ENCODE results near the gene MCC. TPM values are rescaled to one million over a fixed set of nuclear protein-coding genes. Genes with fewer than 3 reads are reported as not detected.

Gene MCC
- total and polyA plus RNA-seq, 4 donors: 4.5 to 20.0 (median 9.7) TPM

DNA sequence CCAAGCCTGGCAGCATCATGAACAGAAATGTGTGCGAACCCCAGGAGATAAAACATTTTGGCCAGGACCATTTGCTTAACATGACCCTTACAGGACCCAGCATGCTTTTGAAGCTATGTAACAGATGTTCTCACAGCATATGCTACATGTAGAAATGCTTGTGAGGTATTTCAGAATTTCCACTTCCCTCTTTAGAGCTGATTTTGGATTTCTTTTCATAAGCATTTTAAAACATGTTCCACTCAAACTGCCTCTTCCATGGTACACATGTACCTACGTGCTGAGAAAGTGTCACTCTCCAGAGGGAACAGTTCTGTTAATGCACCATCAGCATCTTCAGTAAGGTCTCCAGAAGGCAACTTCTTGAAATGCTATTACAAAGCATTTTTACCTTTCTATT, 37.8 kb downstream of the MCC start:
- Histone ChIP-seq H3K36me3 (ENCODE audit: control insufficient read depth in 1 of 2, insufficient read depth in 2 of 2, low read length in 1 of 2) (no peaks in the 10 kb centered on the region), H3K9me3 (ENCODE audit: control insufficient read depth, low read length) (no peaks in the 10 kb centered on the region), H3K27ac (ENCODE audit: low read depth in 1 of 2, low read length in 2 of 2) (no peak overlapping the region), H3K4me3 (ENCODE audit: low read length in 2 of 2) (no peak overlapping the region), H3K27me3 (ENCODE audit: control insufficient read depth in 1 of 2, insufficient read depth in 2 of 2, low read length in 1 of 2) (no peaks in the 10 kb centered on the region), H3K4me1 (ENCODE audit: control insufficient read depth in 1 of 2, insufficient read depth in 2 of 2, low read length in 2 of 2) (no peaks in the 10 kb centered on the region)
- DNase-seq (no peak), ATAC-seq (ENCODE audit: low FRiP score) (no peak)
- intact Hi-C loops (cut with DNase I): no loop called here
- WGBS, 2 donors: 69 to 71% methylated on average over 2 of the region's 2 CpGs

GRCh38 chr5:113448252-113448651, 40.0 kb downstream of the MCC start:
- ATAC-seq (ENCODE audit: low FRiP score): no peak
- WGBS, 2 donors: 14 to 16% methylated on average over 3 of the region's 3 CpGs

DNA sequence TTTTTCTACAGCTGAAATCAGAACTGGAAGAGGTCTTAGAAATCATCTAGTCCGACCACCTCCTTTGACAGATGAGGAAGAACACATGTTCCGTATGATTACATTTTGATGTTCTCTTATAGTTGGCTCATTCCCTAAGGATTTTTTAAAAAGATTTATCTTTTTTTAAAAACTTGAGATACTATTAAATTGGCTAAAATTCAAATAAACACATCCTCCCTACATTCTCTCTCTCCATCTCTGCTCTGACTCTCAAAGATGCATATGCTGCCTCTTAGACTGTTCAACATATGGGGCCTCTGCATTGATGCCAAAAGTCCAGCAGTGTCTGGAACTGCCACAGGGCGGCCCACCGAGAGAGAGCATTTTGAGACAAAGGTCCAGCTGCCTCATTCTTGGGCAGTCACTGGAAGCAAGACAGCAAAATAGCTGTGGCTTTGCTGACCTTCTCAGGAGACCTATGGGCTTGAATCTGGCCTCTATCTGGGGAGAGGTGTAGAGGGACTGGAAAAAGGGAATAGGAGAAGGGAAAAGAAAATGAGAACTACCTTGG, 40.7 kb downstream of the MCC start:
- Histone ChIP-seq H3K27ac (ENCODE audit: low read depth in 1 of 2, low read length in 2 of 2) (no peak overlapping the region), H3K4me1 (ENCODE audit: control insufficient read depth in 1 of 2, insufficient read depth in 2 of 2, low read length in 2 of 2) (no peaks in the 10 kb centered on the region), H3K9me3 (ENCODE audit: control insufficient read depth, low read length) (no peaks in the 10 kb centered on the region), H3K27me3 (ENCODE audit: control insufficient read depth in 1 of 2, insufficient read depth in 2 of 2, low read length in 1 of 2) (no peaks in the 10 kb centered on the region), H3K4me3 (ENCODE audit: low read length in 2 of 2) (no peak overlapping the region), H3K36me3 (ENCODE audit: control insufficient read depth in 1 of 2, insufficient read depth in 2 of 2, low read length in 1 of 2) (no peaks in the 10 kb centered on the region)
- WGBS, 2 donors: 66 to 72% methylated on average over 4 of the region's 4 CpGs
- no peak for DNase-seq
- intact Hi-C loops (cut with DNase I): no loop called here
- no peak for ATAC-seq (ENCODE audit: low FRiP score)

More at GRCh38 chr5:113448252-113448651, 40.0 kb downstream of the MCC start:
- Histone ChIP-seq H3K4me3 (ENCODE audit: low read length in 2 of 2) (no peak overlapping the region), H3K27ac (ENCODE audit: low read depth in 1 of 2, low read length in 2 of 2) (no peak overlapping the region), H3K4me1 (ENCODE audit: control insufficient read depth in 1 of 2, insufficient read depth in 2 of 2, low read length in 2 of 2) (no peaks in the 10 kb centered on the region), H3K9me3 (ENCODE audit: control insufficient read depth, low read length) (no peaks in the 10 kb centered on the region), H3K27me3 (ENCODE audit: control insufficient read depth in 1 of 2, insufficient read depth in 2 of 2, low read length in 1 of 2) (no peaks in the 10 kb centered on the region), H3K36me3 (ENCODE audit: control insufficient read depth in 1 of 2, insufficient read depth in 2 of 2, low read length in 1 of 2) (no peaks in the 10 kb centered on the region)
- no peak for DNase-seq
- intact Hi-C loops (cut with DNase I): no loop called here

GRCh38 chr5:113446358-113446927, 41.8 kb downstream of the MCC start:
- 61 to 63% methylated on average over 2 of the region's 2 CpGs for WGBS, 2 donors
- Histone ChIP-seq H3K27me3 (ENCODE audit: control insufficient read depth in 1 of 2, insufficient read depth in 2 of 2, low read length in 1 of 2) (no peaks in the 10 kb centered on the region), H3K4me3 (ENCODE audit: low read length in 2 of 2) (no peak overlapping the region), H3K27ac (ENCODE audit: low read depth in 1 of 2, low read length in 2 of 2) (no peak overlapping the region), H3K36me3 (ENCODE audit: control insufficient read depth in 1 of 2, insufficient read depth in 2 of 2, low read length in 1 of 2) (no peaks in the 10 kb centered on the region), H3K9me3 (ENCODE audit: control insufficient read depth, low read length) (no peaks in the 10 kb centered on the region), H3K4me1 (ENCODE audit: control insufficient read depth in 1 of 2, insufficient read depth in 2 of 2, low read length in 2 of 2) (no peaks in the 10 kb centered on the region)
- intact Hi-C loops (cut with DNase I): no loop called here
- ATAC-seq (ENCODE audit: low FRiP score) (no peak), DNase-seq (no peak)

- no peaks in the 10 kb centered on the region for H3K9me3 ChIP-seq (ENCODE audit: control insufficient read depth, low read length)
- H3K27ac ChIP-seq (ENCODE audit: low read depth in 1 of 2, low read length in 2 of 2): no peak overlapping the region
- DNase-seq (no peak), ATAC-seq (ENCODE audit: low FRiP score) (no peak)
- H3K4me3 ChIP-seq (ENCODE audit: low read length in 2 of 2): no peak overlapping the region
- 58 to 85% methylated on average over 1 of the region's 1 CpG for WGBS, 2 donors
- intact Hi-C loops (cut with DNase I): no loop called here
- no peaks in the 10 kb centered on the region for H3K27me3 ChIP-seq (ENCODE audit: control insufficient read depth in 1 of 2, insufficient read depth in 2 of 2, low read length in 1 of 2)
- no peaks in the 10 kb centered on the region for H3K36me3 ChIP-seq (ENCODE audit: control insufficient read depth in 1 of 2, insufficient read depth in 2 of 2, low read length in 1 of 2)
- no peaks in the 10 kb centered on the region for H3K4me1 ChIP-seq (ENCODE audit: control insufficient read depth in 1 of 2, insufficient read depth in 2 of 2, low read length in 2 of 2)
Observed at GRCh38 chr5:113437111-113437510, 51.1 kb downstream of the MCC start.

DNA sequence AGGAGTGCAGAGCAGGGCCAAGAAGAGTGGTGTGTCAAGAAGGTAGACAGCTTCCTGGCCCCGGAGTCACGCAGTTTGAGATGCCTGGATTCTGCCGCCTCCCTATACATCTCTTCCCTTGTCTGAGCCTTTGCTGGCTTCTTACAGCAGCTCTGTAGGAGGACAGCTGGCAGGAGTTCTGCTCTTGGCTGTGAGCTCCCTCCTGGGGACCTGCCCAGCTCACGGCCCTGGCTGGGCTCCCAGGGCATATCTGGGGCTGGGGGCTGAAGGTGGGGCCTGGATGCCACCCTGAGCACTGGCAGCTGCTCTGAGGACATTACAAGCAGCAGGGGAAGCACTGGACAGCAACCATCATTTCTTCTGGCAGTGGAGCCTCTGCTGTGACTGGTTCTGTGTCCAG, 52.7 kb downstream of the MCC start:
- Histone ChIP-seq H3K27ac (ENCODE audit: low read depth in 1 of 2, low read length in 2 of 2) (no peak overlapping the region), H3K36me3 (ENCODE audit: control insufficient read depth in 1 of 2, insufficient read depth in 2 of 2, low read length in 1 of 2) (no peaks in the 10 kb centered on the region), H3K4me3 (ENCODE audit: low read length in 2 of 2) (no peak overlapping the region), H3K27me3 (ENCODE audit: control insufficient read depth in 1 of 2, insufficient read depth in 2 of 2, low read length in 1 of 2) (no peaks in the 10 kb centered on the region), H3K9me3 (ENCODE audit: control insufficient read depth, low read length) (no peaks in the 10 kb centered on the region), H3K4me1 (ENCODE audit: control insufficient read depth in 1 of 2, insufficient read depth in 2 of 2, low read length in 2 of 2) (no peaks in the 10 kb centered on the region)
- DNase-seq: no peak
- WGBS, 2 donors: 13 to 19% methylated on average over 4 of the region's 4 CpGs
- intact Hi-C loops (cut with DNase I): no loop called here
- no peak for ATAC-seq (ENCODE audit: low FRiP score)

DNA sequence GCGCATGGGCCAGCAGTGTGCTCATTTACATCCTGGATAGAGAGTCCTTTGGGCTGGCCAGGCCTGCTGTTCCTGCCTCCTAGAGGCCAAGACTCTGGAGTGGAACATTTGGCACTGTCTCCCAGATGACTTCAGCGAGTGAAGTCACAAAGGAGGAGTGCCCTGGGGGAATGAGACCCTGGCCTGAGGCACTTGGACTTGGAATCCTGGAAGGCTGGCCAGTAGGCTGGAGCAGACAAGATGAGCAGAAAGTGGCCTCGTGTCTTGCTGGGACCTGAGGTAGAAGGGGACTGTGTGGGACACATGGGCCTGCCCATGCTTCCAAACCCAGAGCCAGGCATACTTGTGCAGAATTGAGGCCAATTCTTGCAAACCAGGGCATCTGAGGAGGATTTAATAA, 53.4 kb downstream of the MCC start, which contains the start of gene TSSK1B:
Gene TSSK1B (minus strand): TSS at position 101 of the 400 bp plus-strand sequence. CDS start 150 bp downstream, outside the sequence.
- H3K4me1 ChIP-seq (ENCODE audit: control insufficient read depth in 1 of 2, insufficient read depth in 2 of 2, low read length in 2 of 2): no peaks in the 10 kb centered on the region
- ATAC-seq (ENCODE audit: low FRiP score): no peak
- H3K27me3 ChIP-seq (ENCODE audit: control insufficient read depth in 1 of 2, insufficient read depth in 2 of 2, low read length in 1 of 2): no peaks in the 10 kb centered on the region
- H3K27ac ChIP-seq (ENCODE audit: low read depth in 1 of 2, low read length in 2 of 2): no peak within 1 kb of the TSS
- intact Hi-C loops (cut with DNase I): no loop called here
- H3K9me3 ChIP-seq (ENCODE audit: control insufficient read depth, low read length): no peaks in the 10 kb centered on the region
- no peak for DNase-seq
- H3K36me3 ChIP-seq (ENCODE audit: control insufficient read depth in 1 of 2, insufficient read depth in 2 of 2, low read length in 1 of 2): no peaks in the 10 kb centered on the region
- 30 to 36% methylated on average over 3 of the region's 3 CpGs for WGBS, 2 donors
- no peak within 1 kb of the TSS for H3K4me3 ChIP-seq (ENCODE audit: low read length in 2 of 2)

- Histone ChIP-seq H3K27me3 (ENCODE audit: control insufficient read depth in 1 of 2, insufficient read depth in 2 of 2, low read length in 1 of 2) (no peaks in the 10 kb centered on the region), H3K27ac (ENCODE audit: low read depth in 1 of 2, low read length in 2 of 2) (no peak overlapping the region), H3K4me3 (ENCODE audit: low read length in 2 of 2) (no peak overlapping the region), H3K4me1 (ENCODE audit: control insufficient read depth in 1 of 2, insufficient read depth in 2 of 2, low read length in 2 of 2) (no peaks in the 10 kb centered on the region), H3K36me3 (ENCODE audit: control insufficient read depth in 1 of 2, insufficient read depth in 2 of 2, low read length in 1 of 2) (no peaks in the 10 kb centered on the region), H3K9me3 (ENCODE audit: control insufficient read depth, low read length) (no peaks in the 10 kb centered on the region)
- ATAC-seq (ENCODE audit: low FRiP score): no peak
- no peak for DNase-seq
- intact Hi-C loops (cut with DNase I): no loop called here
- WGBS, 2 donors: 98% methylated on average over 38 of the region's 38 CpGs
Observed at GRCh38 chr5:113433862-113434612, 54.2 kb downstream of the MCC start.

DNA sequence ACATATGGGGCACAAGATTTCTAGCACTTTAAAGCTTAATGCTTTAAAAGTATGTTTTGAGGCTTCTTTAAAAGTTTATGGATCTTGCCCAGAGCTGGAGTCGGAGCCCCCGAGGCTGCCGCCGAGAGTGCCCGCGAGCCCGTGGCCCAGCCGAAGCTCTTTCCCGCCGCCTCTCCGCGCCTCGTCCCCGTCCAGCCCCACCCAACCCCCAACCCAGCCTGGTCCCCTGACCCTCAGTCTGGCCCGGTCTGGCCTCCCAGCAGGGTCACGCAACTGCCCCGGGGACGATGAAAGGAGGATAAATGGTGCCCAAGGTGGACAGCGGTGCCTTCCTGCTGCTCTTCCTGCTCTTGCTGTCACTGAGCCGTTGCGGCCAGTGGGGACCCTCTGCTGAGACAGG, 55.2 kb downstream of the MCC start:
- no peaks in the 10 kb centered on the region for H3K9me3 ChIP-seq (ENCODE audit: control insufficient read depth, low read length)
- no peaks in the 10 kb centered on the region for H3K4me1 ChIP-seq (ENCODE audit: control insufficient read depth in 1 of 2, insufficient read depth in 2 of 2, low read length in 2 of 2)
- H3K4me3 ChIP-seq (ENCODE audit: low read length in 2 of 2): no peak overlapping the region
- H3K27ac ChIP-seq (ENCODE audit: low read depth in 1 of 2, low read length in 2 of 2): no peak overlapping the region
- intact Hi-C loops (cut with DNase I): no loop called here
- WGBS, 2 donors: 95 to 96% methylated on average over 21 of the region's 21 CpGs
- no peaks in the 10 kb centered on the region for H3K27me3 ChIP-seq (ENCODE audit: control insufficient read depth in 1 of 2, insufficient read depth in 2 of 2, low read length in 1 of 2)
- H3K36me3 ChIP-seq (ENCODE audit: control insufficient read depth in 1 of 2, insufficient read depth in 2 of 2, low read length in 1 of 2): no peaks in the 10 kb centered on the region
- ATAC-seq (ENCODE audit: low FRiP score) (no peak), DNase-seq (no peak)

Measured in aorta (tissue), 5 donors.